Mesenchymal stem cell (in vitro differentiated cells and primary cell): ENCODE measurements around the gene RPSA.

ENCODE experiments used
- DNase-seq: peaks from one replicate; pipeline ENCODE4 v3.0.0-alpha.2; 2013
- H2AFZ ChIP-seq: one replicate; pipeline ENCODE4 v1.6.1; 2013; ENCODE audit warnings: low read depth, mild to moderate bottlenecking, control low read depth, inconsistent platforms, low read length, moderate library complexity
- H2AK5ac ChIP-seq: 2 replicates; pipeline ENCODE4 v1.6.1; 2013; ENCODE audit warnings: low read length, moderate library complexity, mild to moderate bottlenecking, inconsistent platforms; ENCODE audit not compliant: severe bottlenecking
- H2BK120ac ChIP-seq: one replicate; pipeline ENCODE4 v1.6.1; 2013; ENCODE audit warnings: low read depth, mild to moderate bottlenecking, inconsistent platforms, low read length, moderate library complexity
- H2BK12ac ChIP-seq, 2 experiments: one replicate each; pipeline ENCODE4 v1.6.1; 2013; ENCODE audit warnings: inconsistent platforms in 2 of 2, low read length in 2 of 2, mild to moderate bottlenecking in 2 of 2, moderate library complexity in 2 of 2, control low read depth in 1 of 2
- H2BK15ac ChIP-seq: one replicate; pipeline ENCODE4 v1.6.1; 2013; ENCODE audit warnings: mild to moderate bottlenecking, low read depth, inconsistent platforms; ENCODE audit not compliant: poor library complexity, severe bottlenecking
- H2BK5ac ChIP-seq: 2 replicates; pipeline ENCODE4 v1.6.1; 2013; ENCODE audit warnings: low read depth, mild to moderate bottlenecking, low read length, control low read depth, inconsistent platforms; ENCODE audit not compliant: poor library complexity, severe bottlenecking
- H3K14ac ChIP-seq, 2 experiments: one replicate each; pipeline ENCODE4 v1.6.1; 2013; ENCODE audit warnings: inconsistent platforms in 2 of 2, low read length in 2 of 2, control low read depth in 1 of 2, mild to moderate bottlenecking in 1 of 2, moderate library complexity in 1 of 2
- H3K18ac ChIP-seq, 2 experiments: one replicate each; pipeline ENCODE4 v1.6.1; 2013; ENCODE audit warnings: inconsistent platforms in 2 of 2, low read length in 2 of 2, control low read depth in 1 of 2, low read depth in 1 of 2, mild to moderate bottlenecking in 1 of 2
- H3K23ac ChIP-seq, 2 experiments: one replicate each; pipeline ENCODE4 v1.6.1; 2013; ENCODE audit warnings: inconsistent platforms in 2 of 2, low read length in 2 of 2, mild to moderate bottlenecking in 2 of 2, moderate library complexity in 2 of 2, control low read depth in 1 of 2
- H3K27ac ChIP-seq: 2 replicates; pipeline ENCODE4 v1.5.1; 2013; ENCODE audit warnings: mild to moderate bottlenecking, moderate library complexity, low read length, control low read depth, inconsistent platforms; ENCODE audit not compliant: poor library complexity, severe bottlenecking
- H3K27me3 ChIP-seq, 2 experiments: 2 replicates each; pipeline versions ENCODE4 v1.6.1 to v1.7.0; 2013; ENCODE audit warnings: low read length in 2 of 2, mild to moderate bottlenecking in 2 of 2, moderate library complexity in 2 of 2, control low read depth in 1 of 2, inconsistent platforms in 1 of 2; ENCODE audit not compliant: control insufficient read depth in 1 of 2, insufficient read depth in 1 of 2
- H3K36me3 ChIP-seq, 2 experiments: 2 replicates each; pipeline versions ENCODE4 v1.6.1 to v1.7.0; 2013; ENCODE audit warnings: low read length in 2 of 2, control low read depth in 1 of 2, inconsistent platforms in 1 of 2, low read depth in 1 of 2, mild to moderate bottlenecking in 1 of 2; ENCODE audit not compliant: insufficient read depth in 2 of 2, control insufficient read depth in 1 of 2
- H3K4ac ChIP-seq, 2 experiments: one replicate each; pipeline ENCODE4 v1.6.1; 2013; ENCODE audit warnings: inconsistent platforms in 2 of 2, low read length in 2 of 2, mild to moderate bottlenecking in 2 of 2, moderate library complexity in 2 of 2, control low read depth in 1 of 2, low read depth in 1 of 2
- H3K4me1 ChIP-seq: 2 replicates; pipeline ENCODE4 v1.6.1; 2013; ENCODE audit warnings: low read depth, low read length, control low read depth; ENCODE audit not compliant: control insufficient read depth, insufficient read depth
- H3K4me2 ChIP-seq: 2 replicates; pipeline ENCODE4 v1.6.1; 2013; ENCODE audit warnings: low read length, mild to moderate bottlenecking, inconsistent platforms; ENCODE audit not compliant: poor library complexity, severe bottlenecking
- H3K4me3 ChIP-seq, 2 experiments: 2 replicates each; pipeline versions ENCODE4 v1.5.1 to v1.7.0; 2013; ENCODE audit warnings: low read length in 2 of 2, mild to moderate bottlenecking in 2 of 2, control low read depth in 1 of 2, low read depth in 1 of 2; ENCODE audit not compliant: insufficient read depth in 1 of 2
- H3K79me1 ChIP-seq: replicated peaks from 2 replicates; pipeline ENCODE4 v1.6.1; 2013; ENCODE audit warnings: mild to moderate bottlenecking, control low read depth, low read length, inconsistent platforms; ENCODE audit not compliant: poor library complexity, severe bottlenecking
- H3K9ac ChIP-seq: 2 replicates; pipeline ENCODE4 v1.7.0; 2013; ENCODE audit warnings: mild to moderate bottlenecking, low read length, moderate library complexity
- H3K9me3 ChIP-seq: 2 replicates; pipeline ENCODE4 v1.7.0; 2013; ENCODE audit warnings: mild to moderate bottlenecking, low read length; ENCODE audit not compliant: control insufficient read depth
- H4K8ac ChIP-seq: one replicate; pipeline ENCODE4 v1.6.1; 2013; ENCODE audit warnings: inconsistent platforms, mild to moderate bottlenecking, low read length, moderate library complexity
- H4K91ac ChIP-seq: one replicate; pipeline ENCODE4 v1.6.1; 2013; ENCODE audit warnings: mild to moderate bottlenecking, low read length, inconsistent platforms
- WGBS: methylation state at CpG from one replicate; pipeline ENCODE4 v1.1.7; 2013; ENCODE audit warnings: mixed read lengths; 5-methylcytosine and 5-hydroxymethylcytosine counted together

The RPSA gene

DNA sequence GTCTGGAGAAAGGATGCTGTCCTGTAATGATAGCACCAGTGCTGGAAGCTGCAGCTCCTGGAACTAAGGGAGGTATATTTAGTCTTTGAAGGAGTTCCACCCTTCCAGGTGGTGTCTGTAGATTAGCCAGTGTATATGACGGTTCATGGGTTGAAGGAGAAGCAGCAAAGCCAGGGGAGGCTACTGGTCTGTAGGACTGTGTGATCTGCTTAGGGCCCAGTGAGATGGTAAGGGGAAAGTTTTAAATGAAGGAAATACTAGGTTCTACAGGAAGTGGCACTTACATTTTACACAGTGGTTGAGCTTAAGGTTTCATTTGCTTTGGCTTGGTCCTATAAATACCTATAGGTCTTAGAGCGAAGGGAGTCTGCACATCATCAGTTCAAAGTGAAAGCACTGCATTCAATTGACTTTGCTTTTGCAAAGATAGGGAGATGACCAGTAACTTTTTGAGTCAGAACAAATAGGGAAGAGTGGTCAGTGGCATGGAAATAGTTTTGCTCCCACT lies 17.7 kb upstream of the RPSA start:
- Histone ChIP-seq H3K9ac (no peak overlapping the region), H2BK15ac (no peak overlapping the region), H2BK5ac (no peak overlapping the region), H3K79me1 (peaks cover 29% of the 10 kb centered on the region), H3K4ac (no peak overlapping the region), H3K14ac (no peak overlapping the region), H3K4me3 (no peak overlapping the region), H3K27me3 (no peaks in the 10 kb centered on the region), H3K36me3 (peaks cover 21 to 46% of the 10 kb centered on the region in 2 experiments), H2AK5ac (no peak overlapping the region), H3K18ac (no peak overlapping the region), H4K8ac (no peak overlapping the region), H3K9me3 (no peaks in the 10 kb centered on the region), H3K4me2 (no peak overlapping the region), H3K23ac (no peak overlapping the region), H4K91ac (no peak overlapping the region), H3K27ac (no peak overlapping the region), H3K4me1 (peaks cover 12% of the 10 kb centered on the region), H2BK12ac (no peak overlapping the region), H2BK120ac (no peak overlapping the region), H2AFZ (no peak overlapping the region)
- 95% methylated on average over 2 of the region's 2 CpGs for WGBS
- DNase-seq: no peak

- H2BK120ac ChIP-seq: no peak overlapping the region
- H3K4me3 ChIP-seq: no peak overlapping the region
- H3K23ac ChIP-seq: no peak overlapping the region
- H3K27ac ChIP-seq: no peak overlapping the region
- no peak overlapping the region for H2AK5ac ChIP-seq
- no peak overlapping the region for H3K9ac ChIP-seq
- H3K4me2 ChIP-seq: no peak overlapping the region
- H2AFZ ChIP-seq: no peak overlapping the region
- H4K8ac ChIP-seq: no peak overlapping the region
- no peak overlapping the region for H4K91ac ChIP-seq
- H3K36me3 ChIP-seq: peaks cover 21 to 60% of the 10 kb centered on the region in 2 experiments
- H2BK12ac ChIP-seq: no peak overlapping the region
- H2BK15ac ChIP-seq: no peak overlapping the region
- peaks cover 31% of the 10 kb centered on the region for H3K79me1 ChIP-seq
- H3K9me3 ChIP-seq: no peaks in the 10 kb centered on the region
- no peak overlapping the region for H2BK5ac ChIP-seq
- no peaks in the 10 kb centered on the region for H3K27me3 ChIP-seq
- H3K4ac ChIP-seq: no peak overlapping the region
- no peak for DNase-seq
- no peak overlapping the region for H3K18ac ChIP-seq
- 94% methylated on average over 2 of the region's 4 CpGs for WGBS
- H3K14ac ChIP-seq: no peak overlapping the region
- H3K4me1 ChIP-seq: peaks cover 8% of the 10 kb centered on the region
These were observed 16.3 kb upstream of the RPSA start for GRCh38 chr3:39390181-39390580.

GRCh38 chr3:39396690-39397089 lies 9.8 kb upstream of the RPSA start:
- Histone ChIP-seq H2BK15ac (no peak overlapping the region), H3K36me3 (peaks cover 42 to 85% of the 10 kb centered on the region in 2 experiments), H4K8ac (no peak overlapping the region), H3K4me3 (no peak overlapping the region), H3K27ac (no peak overlapping the region), H3K23ac (no peak overlapping the region), H3K27me3 (no peaks in the 10 kb centered on the region), H3K14ac (no peak overlapping the region), H3K4ac (no peak overlapping the region), H3K9ac (no peak overlapping the region), H3K9me3 (no peaks in the 10 kb centered on the region), H2AFZ (no peak overlapping the region), H3K79me1 (peaks cover 13% of the 10 kb centered on the region), H3K18ac (no peak overlapping the region), H2BK12ac (no peak overlapping the region), H2BK120ac (no peak overlapping the region), H2BK5ac (no peak overlapping the region), H3K4me1 (no peaks in the 10 kb centered on the region), H2AK5ac (no peak overlapping the region), H4K91ac (no peak overlapping the region), H3K4me2 (no peak overlapping the region)
- 91% methylated on average over 3 of the region's 3 CpGs for WGBS
- no peak for DNase-seq

- 100% methylated on average over 3 of the region's 4 CpGs for WGBS
These were observed 7.8 kb upstream of the RPSA start for GRCh38 chr3:39398700-39399099.

More at GRCh38 chr3:39398700-39399099, 7.8 kb upstream of the RPSA start:
- Histone ChIP-seq H4K91ac (no peak overlapping the region), H2BK12ac (no peak overlapping the region), H3K4me2 (no peak overlapping the region), H3K79me1 (peaks cover 6% of the 10 kb centered on the region), H3K4ac (no peak overlapping the region), H3K27me3 (no peaks in the 10 kb centered on the region), H3K9me3 (no peaks in the 10 kb centered on the region), H2BK5ac (no peak overlapping the region), H3K36me3 (peaks cover 34 to 68% of the 10 kb centered on the region in 2 experiments), H2BK120ac (no peak overlapping the region), H3K27ac (no peak overlapping the region), H4K8ac (no peak overlapping the region), H2AFZ (no peak overlapping the region), H2AK5ac (no peak overlapping the region), H3K18ac (no peak overlapping the region), H3K4me3 (no peak overlapping the region), H2BK15ac (no peak overlapping the region), H3K23ac (no peak overlapping the region), H3K14ac (no peak overlapping the region), H3K4me1 (no peaks in the 10 kb centered on the region), H3K9ac (no peak overlapping the region)
- no peak for DNase-seq
